ENCODE measurements around the gene DCXR.

DCXR gene

GRCh38 chr17:82072827-82073226 is 35.3 kb upstream of the DCXR start:
- TF ChIP-seq CTCF (IDR thresholded peaks at IDR 0.05; ENCODE audit: low read depth, low read length, missing control alignments), result no peak
- no peak overlapping the region for H3K4me3 ChIP-seq (replicated peaks; ENCODE audit: low read depth, low read length)
- DNase-seq (ENCODE audit: extremely low read depth, low read depth), result no peak

- no peak for DNase-seq (ENCODE audit: extremely low read depth, low read depth)
- no peak for TF ChIP-seq CTCF (IDR thresholded peaks at IDR 0.05; ENCODE audit: low read depth, low read length, missing control alignments)
- no peak overlapping the region for H3K4me3 ChIP-seq (replicated peaks; ENCODE audit: low read depth, low read length)
These were observed 33.1 kb upstream of the DCXR start for GRCh38 chr17:82070611-82071010.

GRCh38 chr17:82065638-82066303 is 28.3 kb upstream of the DCXR start, which contains the start of gene DUS1L:
Gene DUS1L, minus strand, starts transcription at chr17:82065804. Its CDS starts 745 bp downstream, at chr17:82065059.
- peak within 1 kb of the TSS; percentile 86 for H3K4me3 ChIP-seq (replicated peaks; ENCODE audit: low read depth, low read length)
- no peak for DNase-seq (ENCODE audit: extremely low read depth, low read depth)
- no peak for TF ChIP-seq CTCF (IDR thresholded peaks at IDR 0.05; ENCODE audit: low read depth, low read length, missing control alignments)

GRCh38 chr17:82065193-82065637 is 27.7 kb upstream of the DCXR start:
- H3K4me3 ChIP-seq (replicated peaks; ENCODE audit: low read depth, low read length), result peak overlapping the region; percentile 86
- DNase-seq (ENCODE audit: extremely low read depth, low read depth), result no peak
- TF ChIP-seq CTCF (IDR thresholded peaks at IDR 0.05; ENCODE audit: low read depth, low read length, missing control alignments), result no peak

GRCh38 chr17:82064433-82065192 is 27.1 kb upstream of the DCXR start:
- no peak for DNase-seq (ENCODE audit: extremely low read depth, low read depth)
- peak overlapping the region; percentile 86 for H3K4me3 ChIP-seq (replicated peaks; ENCODE audit: low read depth, low read length)
- no peak for TF ChIP-seq CTCF (IDR thresholded peaks at IDR 0.05; ENCODE audit: low read depth, low read length, missing control alignments)

- no peak for DNase-seq (ENCODE audit: extremely low read depth, low read depth)
- H3K4me3 ChIP-seq (replicated peaks; ENCODE audit: low read depth, low read length), result peak overlapping the region; percentile 86
- no peak for TF ChIP-seq CTCF (IDR thresholded peaks at IDR 0.05; ENCODE audit: low read depth, low read length, missing control alignments)
These were observed 26.2 kb upstream of the DCXR start for GRCh38 chr17:82063424-82064415.
